ENCODE results near the gene TCN2. TPM values are rescaled to one million over a fixed set of nuclear protein-coding genes. Genes with fewer than 3 reads are reported as not detected.
"Not testable (repeated sequence)": the region's sequence is repeated elsewhere in the genome, so short reads cannot be mapped to it uniquely, and the experiment has no call there.

Gene TCN2
- total RNA-seq, 1 experiment from 2014 or later = 2.0 TPM

- DNase-seq (ENCODE audit: low read depth) = no peak
These were observed 31.1 kb upstream of the TCN2 start for GRCh38 chr22:30575859-30576258.

GRCh38 chr22:30578481-30578880 lies 28.5 kb upstream of the TCN2 start:
- DNase-seq (ENCODE audit: low read depth) = no peak

GRCh38 chr22:30580896-30581295 lies 26.1 kb upstream of the TCN2 start:
- DNase-seq (ENCODE audit: low read depth) = no peak

GRCh38 chr22:30582051-30582450 lies 24.9 kb upstream of the TCN2 start:
- DNase-seq (ENCODE audit: low read depth) = no peak

GRCh38 chr22:30582788-30583545 lies 24.0 kb upstream of the TCN2 start:
- DNase-seq (ENCODE audit: low read depth) = no peak

GRCh38 chr22:30584441-30584840 lies 22.5 kb upstream of the TCN2 start:
- DNase-seq (ENCODE audit: low read depth) = no peak

- DNase-seq (ENCODE audit: low read depth) = no peak
These were observed 20.6 kb upstream of the TCN2 start for GRCh38 chr22:30586414-30586813.

GRCh38 chr22:30591191-30591587 lies 15.8 kb upstream of the TCN2 start:
- DNase-seq (ENCODE audit: low read depth) = no peak

- DNase-seq (ENCODE audit: low read depth) = peak; percentile 99
These were observed 15.2 kb upstream of the TCN2 start, which contains the start of gene PES1 for GRCh38 chr22:30591588-30592359. PES1 (minus strand) TSS chr22:30591910; CDS start chr22:30591833, 77 bp downstream.

- DNase-seq (ENCODE audit: low read depth) = not testable (repeated sequence)
These were observed 14.6 kb upstream of the TCN2 start for GRCh38 chr22:30592360-30592713.

GRCh38 chr22:30596199-30596598 lies 10.8 kb upstream of the TCN2 start:
- DNase-seq (ENCODE audit: low read depth) = no peak

- no peak for DNase-seq (ENCODE audit: low read depth)
These were observed 10.1 kb upstream of the TCN2 start for GRCh38 chr22:30596886-30597285.

- DNase-seq (ENCODE audit: low read depth) = no peak
These were observed 8.0 kb upstream of the TCN2 start for GRCh38 chr22:30598986-30599385.

- no peak for DNase-seq (ENCODE audit: low read depth)
These were observed 6.1 kb upstream of the TCN2 start for GRCh38 chr22:30600921-30601320.

- no peak for DNase-seq (ENCODE audit: low read depth)
These were observed 5.5 kb upstream of the TCN2 start for GRCh38 chr22:30601464-30601863.

GRCh38 chr22:30602049-30602448 lies 4.9 kb upstream of the TCN2 start:
- no peak for DNase-seq (ENCODE audit: low read depth)

GRCh38 chr22:30603801-30604200 lies 3.2 kb upstream of the TCN2 start:
- DNase-seq (ENCODE audit: low read depth) = no peak

GRCh38 chr22:30604723-30605122 lies 2.3 kb upstream of the TCN2 start:
- no peak for DNase-seq (ENCODE audit: low read depth)

- peak; percentile 35 for DNase-seq (ENCODE audit: low read depth)
These were observed 1.4 kb upstream of the TCN2 start for GRCh38 chr22:30605449-30606110.

- DNase-seq (ENCODE audit: low read depth) = no peak
These were observed 441 bp downstream of the TCN2 start for GRCh38 chr22:30607300-30607930.

GRCh38 chr22:30607939-30608338 lies 965 bp downstream of the TCN2 start:
- DNase-seq (ENCODE audit: low read depth) = no peak

All from Daoy (cell line).